HT1080 (cell line): ENCODE data around the gene WDFY3. TPM values are rescaled to one million over a fixed set of nuclear protein-coding genes. Genes with fewer than 3 reads are reported as not detected.
"Not testable (repeated sequence)": the region's sequence is repeated elsewhere in the genome, so short reads cannot be mapped to it uniquely, and the experiment has no call there.

Experiments used
- DNase-seq: peaks from one replicate; pipeline ENCODE4 v3.0.0-alpha.2; 2015; ENCODE audit warnings: low read depth
- total RNA-seq: library from RNA; depleted of rRNA; stranded (reverse); fragments of >200 nt; shearing (Covaris generic); gene quantifications from 2 replicates; pipeline ENCODE4 v1.2.3, GENCODE V29; 2014

The WDFY3 gene
- total RNA-seq, 1 experiment from 2014 or later, result 24.3 TPM

GRCh38 chr4:84677995-84678394 is 288.5 kb downstream of the WDFY3 start:
- DNase-seq, result no peak

- no peak for DNase-seq
These were observed 289.4 kb downstream of the WDFY3 start for GRCh38 chr4:84677093-84677492.

GRCh38 chr4:84673475-84674240 is 292.8 kb downstream of the WDFY3 start:
- DNase-seq, result peak; percentile 85

- DNase-seq, result no peak
These were observed 294.3 kb downstream of the WDFY3 start for GRCh38 chr4:84672177-84672576.

GRCh38 chr4:84669201-84669600 is 297.3 kb downstream of the WDFY3 start:
- no peak for DNase-seq

GRCh38 chr4:84666439-84666838 is 300.1 kb downstream of the WDFY3 start:
- DNase-seq, result no peak

GRCh38 chr4:84664767-84665166 is 301.7 kb downstream of the WDFY3 start:
- DNase-seq, result not testable (repeated sequence)

GRCh38 chr4:84661191-84661939 is 305.1 kb downstream of the WDFY3 start:
- no peak for DNase-seq

- no peak for DNase-seq
These were observed 305.9 kb downstream of the WDFY3 start for GRCh38 chr4:84660606-84661005.

- DNase-seq, result no peak
These were observed 314.0 kb downstream of the WDFY3 start for GRCh38 chr4:84652478-84652877.

GRCh38 chr4:84651499-84651898 is 315.0 kb downstream of the WDFY3 start:
- DNase-seq, result no peak

GRCh38 chr4:84648863-84649647 is 317.4 kb downstream of the WDFY3 start:
- DNase-seq, result no peak

- DNase-seq, result no peak
These were observed 318.3 kb downstream of the WDFY3 start for GRCh38 chr4:84648178-84648577.

- no peak for DNase-seq
These were observed 319.1 kb downstream of the WDFY3 start for GRCh38 chr4:84647312-84647884.

GRCh38 chr4:84644087-84644486 is 322.4 kb downstream of the WDFY3 start:
- DNase-seq, result no peak

GRCh38 chr4:84639145-84639544 is 327.3 kb downstream of the WDFY3 start:
- no peak for DNase-seq

- DNase-seq, result no peak
These were observed 328.4 kb downstream of the WDFY3 start for GRCh38 chr4:84638092-84638491.

- DNase-seq, result no peak
These were observed 331.5 kb downstream of the WDFY3 start for GRCh38 chr4:84634961-84635360.

- DNase-seq, result peak; percentile 27
These were observed 334.4 kb downstream of the WDFY3 start for GRCh38 chr4:84632092-84632491.

- DNase-seq, result no peak
These were observed 334.9 kb downstream of the WDFY3 start for GRCh38 chr4:84631573-84631972.

- no peak for DNase-seq
These were observed 339.8 kb downstream of the WDFY3 start for GRCh38 chr4:84626673-84627072.

GRCh38 chr4:84623661-84624060 is 342.8 kb downstream of the WDFY3 start:
- DNase-seq, result no peak
